Esophagus muscularis mucosa (tissue), 3 donors: ENCODE results near the gene NRXN2.

Experiments
- CTCF ChIP-seq, 3 experiments: fragments of 200-600 bp in 2 of 3; fragments of 450-650 bp in 1 of 3; sonication (generic) in 2 of 3; IDR thresholded peaks; one replicate each; pipeline ENCODE4 v1.5.1; 2017 to 2019; ENCODE audit warnings: antibody characterized with exemption in 3 of 3, mild to moderate bottlenecking in 2 of 3, moderate library complexity in 1 of 3
- POLR2A ChIP-seq: fragments of 450-650 bp; IDR thresholded peaks from one replicate; pipeline ENCODE4 v1.6.1; 2017; ENCODE audit warnings: antibody characterized with exemption, moderate library complexity, mild to moderate bottlenecking, low read depth

- TF ChIP-seq CTCF (IDR thresholded peaks at IDR 0.05) (no peak), POLR2A (no peak)
These were observed 117.1 kb downstream of the NRXN2 start for GRCh38 chr11:64605656-64606585.
